ENCODE measurements around the gene UCK1.
"Not testable (repeated sequence)": the region's sequence is repeated elsewhere in the genome, so short reads cannot be mapped to it uniquely, and the experiment has no call there.

The UCK1 gene

DNA sequence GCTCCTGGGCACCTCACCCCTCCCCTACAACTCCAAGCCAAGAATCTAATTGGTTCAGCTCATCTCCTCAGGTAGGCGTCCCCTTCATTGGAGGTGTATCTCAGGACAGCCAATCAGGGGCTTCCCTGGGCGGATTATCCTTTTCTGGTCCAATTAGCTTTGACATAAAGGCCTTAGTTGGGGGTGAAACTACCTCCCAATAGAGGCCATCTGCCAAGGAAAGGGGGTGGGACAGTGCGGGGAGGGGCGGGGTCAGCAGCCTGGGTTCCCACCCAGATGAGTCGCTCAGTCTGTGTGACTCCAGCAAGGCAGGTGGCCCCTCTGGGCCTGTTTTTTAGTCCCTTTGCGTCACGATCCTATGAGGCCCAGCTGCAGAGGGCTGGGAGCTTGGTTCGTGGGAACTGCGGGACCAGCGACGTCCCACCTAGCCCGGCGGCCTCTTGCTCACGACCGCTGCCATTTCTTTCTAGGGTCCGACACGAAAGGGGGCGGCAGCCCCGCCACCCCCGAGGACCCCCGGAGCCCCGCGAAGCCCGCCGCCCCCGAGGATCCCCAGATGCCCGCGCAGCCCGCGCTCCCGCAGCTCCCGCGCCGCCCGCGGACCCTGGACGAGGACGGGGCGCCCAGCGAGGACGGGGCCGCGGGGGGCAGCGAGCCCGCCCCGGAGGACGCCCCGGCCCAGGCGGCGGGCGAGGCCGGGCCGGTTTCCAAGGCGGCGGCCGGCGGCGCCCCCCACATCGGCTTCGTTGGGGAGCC, 23.2 kb upstream of the UCK1 start:
- no peak for DNase-seq

GRCh38 chr9:131552030-131552429, 21.0 kb upstream of the UCK1 start:
- no peak for DNase-seq

GRCh38 chr9:131550465-131550864, 19.4 kb upstream of the UCK1 start:
- not testable (repeated sequence) for DNase-seq

GRCh38 chr9:131549186-131549585, 18.1 kb upstream of the UCK1 start:
- DNase-seq, result not testable (repeated sequence)

- DNase-seq, result peak; percentile 33
Measured at GRCh38 chr9:131546336-131547084, 15.4 kb upstream of the UCK1 start.

- DNase-seq, result no peak
Measured at GRCh38 chr9:131545786-131546335, 14.8 kb upstream of the UCK1 start.

- no peak for DNase-seq
Measured at GRCh38 chr9:131545003-131545785, 14.1 kb upstream of the UCK1 start, which contains the start of gene PRRT1B. PRRT1B (plus strand) TSS chr9:131545523; CDS start chr9:131545616, 93 bp downstream.

GRCh38 chr9:131543141-131543540, 12.1 kb upstream of the UCK1 start:
- DNase-seq, result no peak

DNA sequence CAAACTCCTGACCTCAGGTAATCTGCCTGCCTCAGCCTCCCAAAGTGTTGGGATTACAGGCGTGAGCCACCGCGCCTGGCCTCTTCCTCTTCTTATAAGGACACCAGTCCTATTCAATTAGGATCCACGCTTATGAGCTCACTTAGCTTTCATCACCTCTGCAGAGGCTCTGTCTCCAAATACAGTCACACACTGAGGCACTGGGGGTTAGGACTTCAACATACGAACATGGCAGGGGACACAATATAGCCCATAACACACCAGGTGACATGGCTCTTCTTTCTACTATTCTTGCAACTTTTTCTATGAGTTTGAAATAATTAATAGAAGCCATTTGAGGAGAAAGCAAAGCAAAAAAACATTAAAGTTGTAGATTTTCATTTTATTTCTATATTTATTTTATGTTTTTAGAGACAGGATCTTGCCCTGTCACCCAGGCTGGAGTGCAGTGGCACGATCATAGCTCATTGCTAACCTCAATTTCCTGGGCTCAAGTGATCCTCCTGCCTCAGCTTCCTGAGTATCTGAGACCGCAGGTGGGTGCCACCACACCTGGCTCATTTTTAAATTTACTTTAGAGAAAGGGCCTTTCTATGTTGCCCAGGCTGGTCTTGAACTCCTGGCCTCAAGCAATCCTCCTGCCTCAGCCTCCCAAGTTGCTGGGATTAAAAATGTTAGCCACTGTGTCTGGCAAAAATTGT, 8.3 kb upstream of the UCK1 start:
- DNase-seq, result no peak

DNA sequence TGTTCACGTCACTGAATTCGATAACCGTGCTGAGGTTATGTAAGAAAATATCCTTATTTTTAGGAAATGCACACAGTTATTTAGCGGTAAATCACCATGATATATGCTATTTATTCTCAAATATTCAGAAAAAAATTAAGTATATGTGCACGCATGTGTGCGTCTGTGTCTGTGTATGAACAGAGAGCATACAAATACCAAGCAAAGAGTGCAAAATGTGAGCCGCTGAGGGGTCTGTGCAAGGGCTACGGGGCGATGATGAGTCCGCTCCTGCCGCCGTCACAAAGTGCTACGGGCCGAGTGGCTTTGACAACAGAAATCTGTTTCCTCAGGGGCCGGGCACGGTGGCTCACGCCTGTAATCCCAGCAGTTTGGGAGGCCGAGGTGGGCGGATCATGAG, 6.9 kb upstream of the UCK1 start:
- DNase-seq, result no peak

DNA sequence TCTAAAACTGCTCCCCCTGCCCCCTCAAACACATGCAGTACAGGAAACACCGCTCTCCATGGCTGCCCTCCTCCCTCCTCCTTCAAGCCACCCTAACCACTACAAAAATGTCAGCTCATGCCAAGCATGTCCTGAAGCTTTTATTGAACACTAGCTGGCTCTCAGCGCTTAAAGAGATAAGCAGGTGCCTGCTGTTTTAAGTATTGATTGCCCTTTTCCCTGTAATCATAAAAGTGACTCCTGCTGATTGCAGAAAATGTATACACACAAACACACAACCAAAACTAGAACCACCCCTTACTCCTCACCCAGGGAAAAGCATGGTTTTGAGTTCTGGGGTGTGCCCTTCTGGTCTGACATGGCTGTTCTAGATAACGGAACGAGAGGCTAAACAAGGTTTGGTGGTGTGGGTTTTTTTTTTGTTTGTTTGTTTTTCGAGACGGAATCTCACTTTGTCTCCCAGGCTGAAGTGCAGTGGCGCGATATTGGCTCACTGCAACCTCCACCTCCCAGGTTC, 3.7 kb upstream of the UCK1 start:
- DNase-seq, result no peak

GRCh38 chr9:131530546-131530919, 530 bp downstream of the UCK1 start:
- peak; percentile 53 for DNase-seq

GRCh38 chr9:131529597-131530545, 1.2 kb downstream of the UCK1 start:
- DNase-seq, result no peak

DNA sequence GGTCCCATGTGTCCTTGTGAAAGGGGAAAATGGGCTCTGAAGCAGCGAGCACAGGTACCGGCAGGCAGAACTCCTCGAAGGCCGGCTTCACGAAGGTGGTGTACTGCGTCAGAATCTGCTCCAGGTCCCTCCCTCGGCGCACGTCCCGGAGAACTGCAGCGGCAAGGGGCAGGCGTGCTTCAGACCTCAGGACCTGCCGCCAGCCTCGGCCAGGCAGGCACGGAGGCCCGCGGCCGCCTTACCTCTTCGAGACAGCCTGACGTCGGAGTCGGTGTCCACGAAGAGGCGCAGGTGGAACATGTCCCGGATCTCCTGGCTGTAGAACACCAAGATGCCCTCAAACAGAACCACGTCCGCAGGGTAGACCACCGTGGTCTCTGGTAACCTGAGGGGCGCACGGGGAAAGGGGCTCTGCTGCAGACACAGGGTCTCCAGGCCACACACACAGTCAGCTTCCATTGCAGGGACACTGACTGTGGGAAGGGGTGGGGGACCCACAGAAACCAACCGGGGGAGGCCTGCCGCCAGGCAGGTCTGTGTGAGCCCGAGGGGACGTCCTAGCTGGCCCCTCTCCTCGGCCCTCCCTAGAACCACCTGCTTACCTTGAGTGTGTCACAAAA, 2.1 kb downstream of the UCK1 start:
- no peak for DNase-seq

DNA sequence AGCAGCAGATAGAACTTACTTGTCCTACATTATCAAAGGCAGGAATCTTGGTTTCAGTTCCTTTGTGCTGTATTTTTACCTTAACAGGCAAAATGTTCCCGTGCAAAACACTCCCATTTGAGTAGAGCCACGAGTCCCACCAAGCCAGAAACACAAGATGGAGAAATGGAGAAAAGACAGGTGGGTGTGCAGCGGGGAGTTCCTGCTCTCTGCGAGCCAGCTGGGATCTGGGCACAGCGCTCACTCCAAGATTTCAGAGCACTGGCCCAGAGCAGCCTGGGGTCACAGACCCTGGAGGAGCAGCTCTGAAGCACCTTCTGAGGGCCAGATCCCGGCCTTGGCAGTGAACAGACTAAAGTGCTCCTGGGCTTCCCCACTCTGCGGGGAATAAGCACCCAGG, 2.9 kb downstream of the UCK1 start:
- no peak for DNase-seq

DNA sequence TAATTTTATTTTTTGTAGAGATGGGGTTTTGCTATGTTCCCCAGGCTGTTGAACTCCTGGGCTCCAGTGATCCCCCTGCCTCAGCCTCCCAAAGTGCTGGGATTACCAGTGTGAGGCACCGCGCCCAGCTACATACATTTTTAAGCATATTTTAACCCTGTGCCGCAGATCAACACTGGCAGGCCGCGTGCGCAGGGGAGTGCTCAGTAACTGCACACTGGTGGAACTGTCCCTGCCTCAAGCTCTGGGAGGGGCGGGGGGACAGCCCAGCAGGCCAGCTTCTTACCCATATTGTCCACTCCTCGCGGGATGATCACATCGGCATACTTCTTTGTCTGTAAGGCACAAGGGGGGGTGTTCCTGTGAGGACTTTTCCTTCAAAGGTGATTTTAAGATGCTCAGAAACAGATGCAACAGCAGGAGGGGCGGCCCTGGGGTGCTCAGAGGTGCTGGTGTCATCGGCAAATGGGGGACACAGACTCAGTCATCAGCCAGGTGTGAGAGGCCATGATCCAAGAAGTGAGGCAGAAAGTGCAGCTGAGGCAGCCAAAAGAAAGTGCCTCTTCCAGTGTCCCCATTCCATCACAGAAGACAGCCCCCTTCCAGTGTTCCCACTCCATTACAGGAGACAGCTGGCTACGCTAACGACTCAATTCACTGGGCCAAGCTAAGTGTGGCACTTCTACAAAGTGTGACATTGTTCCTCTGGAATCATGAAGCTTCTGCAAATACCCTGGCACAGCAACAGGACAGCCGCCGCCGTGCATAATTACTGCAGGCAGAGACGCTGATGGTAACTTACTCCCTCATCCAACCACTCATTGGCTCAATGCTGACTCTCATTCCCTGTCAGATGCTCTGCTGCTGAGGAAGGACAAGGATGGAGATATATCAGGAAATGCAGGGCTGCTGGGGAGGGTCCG, 5.2 kb downstream of the UCK1 start:
- DNase-seq, result no peak

DNA sequence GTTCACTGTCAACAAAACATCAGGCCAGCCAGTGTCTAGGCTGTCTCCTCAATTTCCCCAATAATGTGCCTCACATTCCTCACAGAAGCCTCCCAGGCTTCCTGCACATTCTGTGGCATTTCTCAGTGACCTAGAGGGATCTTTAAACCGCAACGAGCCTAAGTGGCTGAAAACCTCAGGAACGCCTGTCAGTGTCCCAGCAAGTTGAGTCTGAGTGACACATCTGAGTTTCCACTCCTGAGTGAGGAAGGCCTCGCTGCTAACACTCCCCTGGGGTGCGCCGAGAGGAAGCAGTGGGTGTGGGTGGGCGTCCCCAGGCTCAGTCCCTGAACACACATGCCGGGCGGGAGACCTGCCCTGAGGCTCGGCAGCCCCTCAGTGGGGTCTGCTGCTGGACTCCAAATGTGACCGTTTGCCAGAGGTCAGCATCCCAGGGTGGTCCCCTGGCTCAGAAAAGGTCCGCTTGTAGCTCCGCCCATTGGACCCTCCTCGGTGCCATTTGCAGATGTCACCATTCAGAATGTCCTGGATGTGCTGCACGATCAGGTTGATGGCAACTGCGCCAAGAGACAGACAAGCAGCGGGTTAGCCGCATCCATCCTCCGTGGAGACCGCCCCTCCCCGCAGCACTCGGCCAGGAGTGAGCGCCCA, 6.3 kb downstream of the UCK1 start:
- peak; percentile 43 for DNase-seq

DNA sequence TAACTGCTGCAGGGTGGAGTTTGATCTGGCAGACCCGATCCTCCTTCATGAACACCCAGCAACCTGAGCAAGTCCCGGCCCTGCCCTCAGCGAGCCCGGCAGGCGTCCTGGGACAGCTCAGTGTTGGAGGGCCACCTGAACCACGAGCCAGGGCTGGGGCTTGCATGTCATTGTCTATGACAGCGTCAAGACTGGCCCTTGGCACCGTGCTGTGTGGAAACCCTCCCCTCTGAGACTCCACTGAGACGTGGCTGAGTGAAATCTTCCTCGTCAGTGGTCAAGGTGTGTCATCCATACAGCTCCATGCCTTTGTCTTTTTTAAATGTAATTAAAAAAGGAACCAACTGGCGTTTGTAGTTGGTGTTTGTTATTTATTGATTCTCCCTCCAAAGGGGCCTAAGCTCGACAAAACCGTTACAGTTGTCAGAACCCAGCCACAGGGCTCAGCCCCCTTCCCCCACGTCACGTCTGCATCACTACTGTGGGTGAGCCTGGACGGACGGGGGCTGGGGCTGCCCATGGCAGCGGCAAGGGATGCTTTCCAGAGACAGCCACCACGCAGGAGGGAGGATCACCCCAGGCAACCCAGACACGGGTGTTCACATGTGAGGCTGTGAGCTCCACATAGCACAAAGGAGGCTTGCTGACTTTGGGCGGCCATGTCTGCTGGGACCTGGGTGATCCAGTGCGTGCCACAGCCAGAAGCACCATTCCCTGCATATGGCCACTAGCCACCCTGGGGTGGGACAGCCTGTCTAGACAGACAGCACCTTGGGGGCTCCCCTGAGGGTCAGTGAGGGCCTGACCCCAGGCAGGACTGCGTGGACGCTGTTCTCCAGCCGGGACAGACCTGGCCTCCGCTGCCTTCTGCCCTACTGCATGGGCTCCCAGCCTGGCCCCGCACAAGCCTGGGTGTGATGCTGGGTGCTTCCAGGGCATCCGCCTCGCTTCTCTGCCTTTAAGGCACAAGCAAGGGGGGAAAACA, 7.3 kb downstream of the UCK1 start:
- DNase-seq, result no peak

All from EL (cell line).